IMR-90 (cell line): Measurements from ENCODE around the gene AFDN. TPM values are rescaled to one million over a fixed set of nuclear protein-coding genes. Genes with fewer than 3 reads are reported as not detected.

Source experiments
- ATAC-seq: fragments of 200-7000 bp; cut with Tn5 transposase; 2 replicates; pipeline ENCODE4 v1.9.1; 2020; ENCODE audit warnings: low read depth, mild to moderate bottlenecking, moderate library complexity
- BruUV-seq: library from RNA; stranded (reverse); fragments of 400-500 nt; replicated peaks from 2 replicates; lab custom pipeline; 2021; lab: Mats Ljungman, UMichigan
- CTCF ChIA-PET: fragments of 300-600 bp; formaldehyde crosslinking; extraction: SDS; loops from one replicate; lab custom pipeline; 2021; ENCODE audit warnings: antibody characterized with exemption; lab: Yijun Ruan, JAX
- POLR2A ChIA-PET: fragments of 300-600 bp; sonication (Branson Sonifier 250); formaldehyde crosslinking; loops from one replicate; lab custom pipeline; 2022; ENCODE audit warnings: antibody characterized with exemption; ENCODE audit not compliant: unreplicated experiment; lab: Charles Lee
- DNase-seq: peaks from one replicate; pipeline ENCODE4 v3.0.0; 2013
- H2AFZ ChIP-seq: replicated peaks from 2 replicates; pipeline ENCODE3; 2013; ENCODE audit warnings: low read length, mild to moderate bottlenecking; ENCODE audit not compliant: poor library complexity
- H2AK5ac ChIP-seq: 2 replicates; pipeline ENCODE4 v1.6.1; 2013; ENCODE audit warnings: low read depth, low read length, inconsistent platforms
- H2AK9ac ChIP-seq: replicated peaks from 2 replicates; pipeline ENCODE3; 2013; ENCODE audit warnings: mild to moderate bottlenecking, low read depth, low read length, moderate library complexity; ENCODE audit not compliant: poor library complexity
- H2BK120ac ChIP-seq: 2 replicates; pipeline ENCODE4 v1.6.1; 2013; ENCODE audit warnings: low read depth, low read length, inconsistent platforms
- H2BK15ac ChIP-seq: 3 replicates; pipeline ENCODE4 v1.6.1; 2013; ENCODE audit warnings: low read depth, low read length, inconsistent platforms
- H2BK20ac ChIP-seq: 2 replicates; pipeline ENCODE4 v1.6.1; 2013; ENCODE audit warnings: low read depth, mild to moderate bottlenecking, inconsistent platforms, low read length, moderate library complexity
- H2BK5ac ChIP-seq: 2 replicates; pipeline ENCODE4 v1.6.1; 2013; ENCODE audit warnings: mild to moderate bottlenecking, low read depth, low read length, inconsistent platforms; ENCODE audit not compliant: poor library complexity, severe bottlenecking
- H3K14ac ChIP-seq: replicated peaks from 2 replicates; pipeline ENCODE4 v1.6.1; 2013; ENCODE audit warnings: low read depth, low read length, inconsistent platforms
- H3K18ac ChIP-seq: 2 replicates; pipeline ENCODE4 v1.6.1; 2013; ENCODE audit warnings: low read depth, low read length, control low read depth
- H3K23ac ChIP-seq: 2 replicates; pipeline ENCODE4 v1.6.1; 2013; ENCODE audit warnings: low read depth, low read length, inconsistent platforms
- H3K27ac ChIP-seq: 2 replicates; pipeline ENCODE4 v1.5.1; 2013; ENCODE audit warnings: mild to moderate bottlenecking, control low read depth, low read length; ENCODE audit not compliant: insufficient read depth
- H3K27me3 ChIP-seq: 2 replicates; pipeline ENCODE4 v1.6.1; 2013; ENCODE audit warnings: low read length; ENCODE audit not compliant: control insufficient read depth, insufficient read depth
- H3K36me3 ChIP-seq: 2 replicates; pipeline ENCODE4 v1.6.1; 2013; ENCODE audit warnings: low read length, mixed read lengths; ENCODE audit not compliant: control insufficient read depth, insufficient read depth
- H3K4ac ChIP-seq: 2 replicates; pipeline ENCODE4 v1.6.1; 2013; ENCODE audit warnings: low read depth, low read length, inconsistent platforms
- H3K4me1 ChIP-seq: 2 replicates; pipeline ENCODE4 v1.6.1; 2013; ENCODE audit warnings: low read length, mixed read lengths; ENCODE audit not compliant: control insufficient read depth, insufficient read depth
- H3K4me2 ChIP-seq: 2 replicates; pipeline ENCODE4 v1.6.1; 2013; ENCODE audit warnings: low read depth, mild to moderate bottlenecking, control low read depth, low read length, moderate library complexity
- H3K4me3 ChIP-seq: 2 replicates; pipeline ENCODE4 v1.5.1; 2013; ENCODE audit warnings: low read depth, mild to moderate bottlenecking, control low read depth, low read length, moderate library complexity; ENCODE audit not compliant: insufficient read depth
- H3K56ac ChIP-seq: 2 replicates; pipeline ENCODE4 v1.6.1; 2013; ENCODE audit warnings: low read length, inconsistent platforms; ENCODE audit not compliant: insufficient read depth; ENCODE audit errors: extremely low read depth
- H3K79me1 ChIP-seq, 2 experiments: 2 replicates each; pipeline ENCODE4 v1.6.1; 2013; ENCODE audit warnings: low read length in 2 of 2, inconsistent platforms in 1 of 2, low read depth in 1 of 2
- H3K9ac ChIP-seq: 2 replicates; pipeline ENCODE4 v1.6.1; 2013; ENCODE audit warnings: low read depth, low read length, control low read depth
- H3K9me1 ChIP-seq: 2 replicates; pipeline ENCODE4 v1.6.1; 2013; ENCODE audit warnings: low read length, inconsistent platforms; ENCODE audit not compliant: insufficient read depth
- H3K9me3 ChIP-seq: 2 replicates; pipeline ENCODE4 v1.6.1; 2013; ENCODE audit warnings: low read length; ENCODE audit not compliant: control insufficient read depth, insufficient read depth
- H4K20me1 ChIP-seq: 2 replicates; pipeline ENCODE4 v1.6.1; 2013; ENCODE audit warnings: low read length, inconsistent platforms; ENCODE audit not compliant: insufficient read depth
- H4K5ac ChIP-seq: 2 replicates; pipeline ENCODE4 v1.6.1; 2013; ENCODE audit warnings: mild to moderate bottlenecking, low read depth, low read length, control low read depth
- H4K8ac ChIP-seq, 2 experiments: 2 replicates each; pipeline ENCODE4 v1.6.1; 2013; ENCODE audit warnings: low read depth in 2 of 2, low read length in 2 of 2, control low read depth in 1 of 2, inconsistent platforms in 1 of 2
- H4K91ac ChIP-seq: 2 replicates; pipeline ENCODE4 v1.6.1; 2013; ENCODE audit warnings: low read depth, low read length, inconsistent platforms; ENCODE audit not compliant: insufficient read depth
- CHD1 ChIP-seq: IDR thresholded peaks from 2 replicates; pipeline ENCODE4 v1.6.1; 2012; ENCODE audit warnings: low read depth, low read length, improper control_type of control experiment
- FOS ChIP-seq: fragments of 150-350 bp; IDR thresholded peaks from 2 replicates; pipeline ENCODE4 v1.6.1; 2016; ENCODE audit warnings: low read depth, low read length
- MAFK ChIP-seq: IDR thresholded peaks from 2 replicates; pipeline ENCODE4 v1.6.1; 2012; ENCODE audit warnings: low read depth, low read length, improper control_type of control experiment
- MAZ ChIP-seq: IDR thresholded peaks from 2 replicates; pipeline ENCODE4 v1.6.1; 2012; ENCODE audit warnings: low read depth, mild to moderate bottlenecking, low read length, improper control_type of control experiment, moderate library complexity, borderline replicate concordance
- MXI1 ChIP-seq: IDR thresholded peaks from 2 replicates; pipeline ENCODE4 v1.6.1; 2012; ENCODE audit warnings: low read depth, mild to moderate bottlenecking, low read length, moderate library complexity, borderline replicate concordance
- POLR2A ChIP-seq: IDR thresholded peaks from 2 replicates; pipeline ENCODE4 v1.6.1; 2012; ENCODE audit warnings: mild to moderate bottlenecking, low read depth, low read length
- RAD21 ChIP-seq: IDR thresholded peaks from 2 replicates; pipeline ENCODE4 v1.6.1; 2012; ENCODE audit warnings: low read length, improper control_type of control experiment
- RCOR1 ChIP-seq: IDR thresholded peaks from 2 replicates; pipeline ENCODE4 v1.6.1; 2012; ENCODE audit warnings: mild to moderate bottlenecking, low read length, improper control_type of control experiment; ENCODE audit not compliant: insufficient replicate concordance
- RFX5 ChIP-seq: IDR thresholded peaks from 2 replicates; pipeline ENCODE4 v1.8.0; 2012; ENCODE audit warnings: low read depth, mild to moderate bottlenecking, low read length, moderate library complexity
- SMC3 ChIP-seq: fragments of 150-350 bp; IDR thresholded peaks from 2 replicates; pipeline ENCODE4 v1.6.1; 2016; ENCODE audit warnings: low read depth, mild to moderate bottlenecking, antibody characterized with exemption, low read length, moderate library complexity
- WGBS, 2 experiments: methylation state at CpG; one replicate each; pipeline versions ENCODE4 v1.1.5 to v1.1.7; 2013; ENCODE audit warnings: missing lambda C conversion rate in 2 of 2; ENCODE audit not compliant: insufficient read length in 1 of 2; ENCODE audit errors: extremely low coverage in 2 of 2; 5-methylcytosine and 5-hydroxymethylcytosine counted together
- dilution Hi-C: fragments of 300-500 bp; cut with HindIII; formaldehyde crosslinking; loops from one replicate; pipeline ENCODE4 v1.14.3; 2018; ENCODE audit warnings: low sequenced_read_pairs; ENCODE audit not compliant: unreplicated experiment
- in situ Hi-C: fragments of 300-500 bp; cut with MboI; formaldehyde crosslinking; loops from 3 replicates; pipeline ENCODE4 v1.14.3; 2019; ENCODE audit warnings: low sequenced_read_pairs, inconsistent platforms, mixed read lengths
- intact Hi-C: fragments of 100-400 bp; cut with micrococcal nuclease; formaldehyde crosslinking; loops from 2 replicates; pipeline ENCODE4 v1.10.0; 2022
- polyA plus RNA-seq, 3 experiments: library from polyadenylated mRNA; depleted of rRNA; stranded (reverse); fragments of >200 nt; gene quantifications; 2 replicates each; pipeline ENCODE4 v1.2.3, GENCODE V29; 2012; ENCODE audit warnings: low replicate concordance in 1 of 3
- total RNA-seq: library from RNA; depleted of rRNA; stranded (reverse); fragments of >200 nt; gene quantifications from 2 replicates; pipeline ENCODE4 v1.2.3, GENCODE V29; 2012
- TF ChIP-seq, protein P1 (sequence below): fragments of 150-350 bp; IDR thresholded peaks from 2 replicates; pipeline ENCODE4 v1.6.1; 2016; ENCODE audit warnings: low read depth, mild to moderate bottlenecking, low read length, moderate library complexity, borderline replicate concordance
- TF ChIP-seq, protein P2 (sequence below): conservative IDR thresholded peaks from 2 replicates; pipeline ENCODE4 v1.5.1; 2012; ENCODE audit warnings: mild to moderate bottlenecking, low read depth, low read length, improper control_type of control experiment
- TF ChIP-seq, protein P3 (sequence below): fragments of 150-350 bp; IDR thresholded peaks from 2 replicates; pipeline ENCODE4 v1.6.1; 2017; ENCODE audit warnings: mild to moderate bottlenecking, antibody characterized with exemption, low read length, low read depth

Gene AFDN
- total and polyA plus RNA-seq, 2 of the 4 experiments (the other 2 are of a cell fraction): 11.6 to 20.8 TPM

DNA sequence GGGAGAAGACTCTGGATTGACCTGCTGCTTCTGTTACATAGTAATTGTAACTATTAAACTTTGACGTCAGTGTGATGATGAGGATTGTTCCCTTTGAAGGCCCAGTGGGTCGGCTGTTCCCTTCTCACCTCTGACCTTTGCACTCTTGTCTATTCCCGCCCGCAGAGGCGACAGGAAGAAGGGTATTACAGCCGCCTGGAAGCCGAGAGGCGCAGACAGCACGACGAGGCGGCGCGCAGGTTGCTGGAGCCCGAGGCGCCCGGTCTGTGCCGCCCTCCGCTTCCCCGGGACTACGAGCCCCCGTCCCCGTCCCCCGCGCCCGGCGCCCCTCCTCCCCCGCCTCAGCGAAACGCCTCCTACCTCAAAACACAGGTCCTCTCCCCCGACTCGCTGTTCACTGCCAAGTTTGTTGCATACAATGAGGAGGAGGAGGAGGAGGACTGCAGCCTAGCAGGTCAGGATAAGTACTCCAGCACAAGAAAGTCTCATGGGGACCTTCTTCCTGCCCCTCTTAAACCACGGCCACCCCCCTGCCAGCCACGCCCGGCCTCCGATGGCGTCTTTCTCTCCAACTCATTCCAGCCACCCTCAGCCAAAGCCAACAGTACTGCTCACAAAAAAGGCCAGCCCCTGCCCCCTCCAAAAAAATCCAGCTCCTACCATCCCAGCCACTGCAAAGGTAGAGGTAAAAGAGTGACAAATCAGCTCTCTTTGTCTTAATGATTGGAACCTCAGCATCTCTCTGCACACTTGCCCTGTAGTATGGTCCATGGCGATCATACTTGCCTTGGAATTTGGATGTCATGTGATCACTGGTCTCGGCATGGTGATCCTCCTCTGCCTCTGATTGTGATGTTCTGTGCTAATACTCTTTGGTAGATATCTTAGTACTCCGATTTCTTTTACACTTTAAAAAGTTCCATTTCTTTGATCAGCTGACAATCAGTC, 139.2 kb downstream of the AFDN start:
- POLR2A ChIA-PET: no interaction called here

More for the DNA sequence above, 139.2 kb downstream of the AFDN start:
- Histone ChIP-seq H4K8ac (no peak overlapping the region), H3K9me1 (no peaks in the 10 kb centered on the region; the same call in 1 of the 2 replicates), H4K91ac (no peak overlapping the region), H3K14ac (no peak overlapping the region), H2AK9ac (no peak overlapping the region), H3K4ac (no peak overlapping the region), H2BK5ac (no peak overlapping the region), H3K79me1 (peaks cover 0 to 4% of the 10 kb centered on the region in 2 experiments; a peak in 1 of 4 replicates), H3K9me3 (no peaks in the 10 kb centered on the region), H2BK20ac (no peak overlapping the region), H3K4me2 (no peak overlapping the region), H3K56ac (no peak overlapping the region), H3K27me3 (no peaks in the 10 kb centered on the region), H3K9ac (no peak overlapping the region), H2BK15ac (no peak overlapping the region), H4K20me1 (no peaks in the 10 kb centered on the region), H2AFZ (no peak overlapping the region), H2AK5ac (no peak overlapping the region), H3K4me1 (no peaks in the 10 kb centered on the region), H3K36me3 (peaks cover 18% of the 10 kb centered on the region), H3K23ac (no peak overlapping the region), H2BK120ac (no peak overlapping the region), H3K27ac (no peak overlapping the region), H3K4me3 (no peak overlapping the region), H3K18ac (no peak overlapping the region), H4K5ac (no peak overlapping the region)
- DNase-seq (no peak), ATAC-seq (no peak)
- TF ChIP-seq RCOR1: no peak
- TF ChIP-seq, protein P1, sequence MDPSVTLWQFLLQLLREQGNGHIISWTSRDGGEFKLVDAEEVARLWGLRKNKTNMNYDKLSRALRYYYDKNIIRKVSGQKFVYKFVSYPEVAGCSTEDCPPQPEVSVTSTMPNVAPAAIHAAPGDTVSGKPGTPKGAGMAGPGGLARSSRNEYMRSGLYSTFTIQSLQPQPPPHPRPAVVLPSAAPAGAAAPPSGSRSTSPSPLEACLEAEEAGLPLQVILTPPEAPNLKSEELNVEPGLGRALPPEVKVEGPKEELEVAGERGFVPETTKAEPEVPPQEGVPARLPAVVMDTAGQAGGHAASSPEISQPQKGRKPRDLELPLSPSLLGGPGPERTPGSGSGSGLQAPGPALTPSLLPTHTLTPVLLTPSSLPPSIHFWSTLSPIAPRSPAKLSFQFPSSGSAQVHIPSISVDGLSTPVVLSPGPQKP: no peak
- TF ChIP-seq CHD1: no peak
- no peak for TF ChIP-seq MXI1
- TF ChIP-seq RFX5: no peak
- no peak for TF ChIP-seq RAD21
- TF ChIP-seq SMC3: no peak
- TF ChIP-seq POLR2A: no peak
- TF ChIP-seq, protein P2, sequence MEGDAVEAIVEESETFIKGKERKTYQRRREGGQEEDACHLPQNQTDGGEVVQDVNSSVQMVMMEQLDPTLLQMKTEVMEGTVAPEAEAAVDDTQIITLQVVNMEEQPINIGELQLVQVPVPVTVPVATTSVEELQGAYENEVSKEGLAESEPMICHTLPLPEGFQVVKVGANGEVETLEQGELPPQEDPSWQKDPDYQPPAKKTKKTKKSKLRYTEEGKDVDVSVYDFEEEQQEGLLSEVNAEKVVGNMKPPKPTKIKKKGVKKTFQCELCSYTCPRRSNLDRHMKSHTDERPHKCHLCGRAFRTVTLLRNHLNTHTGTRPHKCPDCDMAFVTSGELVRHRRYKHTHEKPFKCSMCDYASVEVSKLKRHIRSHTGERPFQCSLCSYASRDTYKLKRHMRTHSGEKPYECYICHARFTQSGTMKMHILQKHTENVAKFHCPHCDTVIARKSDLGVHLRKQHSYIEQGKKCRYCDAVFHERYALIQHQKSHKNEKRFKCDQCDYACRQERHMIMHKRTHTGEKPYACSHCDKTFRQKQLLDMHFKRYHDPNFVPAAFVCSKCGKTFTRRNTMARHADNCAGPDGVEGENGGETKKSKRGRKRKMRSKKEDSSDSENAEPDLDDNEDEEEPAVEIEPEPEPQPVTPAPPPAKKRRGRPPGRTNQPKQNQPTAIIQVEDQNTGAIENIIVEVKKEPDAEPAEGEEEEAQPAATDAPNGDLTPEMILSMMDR: no peak
- no peak for TF ChIP-seq MAZ
- TF ChIP-seq FOS: no peak
- no peak for TF ChIP-seq MAFK
- TF ChIP-seq, protein P3, sequence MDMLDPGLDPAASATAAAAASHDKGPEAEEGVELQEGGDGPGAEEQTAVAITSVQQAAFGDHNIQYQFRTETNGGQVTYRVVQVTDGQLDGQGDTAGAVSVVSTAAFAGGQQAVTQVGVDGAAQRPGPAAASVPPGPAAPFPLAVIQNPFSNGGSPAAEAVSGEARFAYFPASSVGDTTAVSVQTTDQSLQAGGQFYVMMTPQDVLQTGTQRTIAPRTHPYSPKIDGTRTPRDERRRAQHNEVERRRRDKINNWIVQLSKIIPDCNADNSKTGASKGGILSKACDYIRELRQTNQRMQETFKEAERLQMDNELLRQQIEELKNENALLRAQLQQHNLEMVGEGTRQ: no peak
- in situ Hi-C loops (no loop called here), intact Hi-C loops (no loop called here), dilution Hi-C loops (no loop called here)
- WGBS, 2 experiments: 65% methylated on average over 3 of the region's 39 CpGs; no CpG with 5 or more reads in 1 of the 2 experiments
- BruUV-seq: no TSS peak
- CTCF ChIA-PET: interaction anchor here (0.5 kb wide), 1 partner anchor 107 kb away, joined by 3 read pairs; no protein-coding TSS in a partner anchor
